IMR-90 (cell line): Measurements from ENCODE around the gene CTPS2. TPM values are rescaled to one million over a fixed set of nuclear protein-coding genes. Genes with fewer than 3 reads are reported as not detected.

Source experiments
- ATAC-seq: fragments of 200-7000 bp; cut with Tn5 transposase; 2 replicates; pipeline ENCODE4 v1.9.1; 2020; ENCODE audit warnings: low read depth, mild to moderate bottlenecking, moderate library complexity
- BruUV-seq: library from RNA; stranded (reverse); fragments of 400-500 nt; replicated peaks from 2 replicates; lab custom pipeline; 2021; lab: Mats Ljungman, UMichigan
- CTCF ChIA-PET: fragments of 300-600 bp; formaldehyde crosslinking; extraction: SDS; loops from one replicate; lab custom pipeline; 2021; ENCODE audit warnings: antibody characterized with exemption; lab: Yijun Ruan, JAX
- POLR2A ChIA-PET: fragments of 300-600 bp; sonication (Branson Sonifier 250); formaldehyde crosslinking; loops from one replicate; lab custom pipeline; 2022; ENCODE audit warnings: antibody characterized with exemption; ENCODE audit not compliant: unreplicated experiment; lab: Charles Lee
- DNase-seq: peaks from one replicate; pipeline ENCODE4 v3.0.0; 2013
- H2AFZ ChIP-seq: replicated peaks from 2 replicates; pipeline ENCODE3; 2013; ENCODE audit warnings: low read length, mild to moderate bottlenecking; ENCODE audit not compliant: poor library complexity
- H2AK5ac ChIP-seq: 2 replicates; pipeline ENCODE4 v1.6.1; 2013; ENCODE audit warnings: low read depth, low read length, inconsistent platforms
- H2AK9ac ChIP-seq: replicated peaks from 2 replicates; pipeline ENCODE3; 2013; ENCODE audit warnings: mild to moderate bottlenecking, low read depth, low read length, moderate library complexity; ENCODE audit not compliant: poor library complexity
- H2BK120ac ChIP-seq: 2 replicates; pipeline ENCODE4 v1.6.1; 2013; ENCODE audit warnings: low read depth, low read length, inconsistent platforms
- H2BK15ac ChIP-seq: 3 replicates; pipeline ENCODE4 v1.6.1; 2013; ENCODE audit warnings: low read depth, low read length, inconsistent platforms
- H2BK20ac ChIP-seq: 2 replicates; pipeline ENCODE4 v1.6.1; 2013; ENCODE audit warnings: low read depth, mild to moderate bottlenecking, inconsistent platforms, low read length, moderate library complexity
- H2BK5ac ChIP-seq: 2 replicates; pipeline ENCODE4 v1.6.1; 2013; ENCODE audit warnings: mild to moderate bottlenecking, low read depth, low read length, inconsistent platforms; ENCODE audit not compliant: poor library complexity, severe bottlenecking
- H3K14ac ChIP-seq: replicated peaks from 2 replicates; pipeline ENCODE4 v1.6.1; 2013; ENCODE audit warnings: low read depth, low read length, inconsistent platforms
- H3K18ac ChIP-seq: 2 replicates; pipeline ENCODE4 v1.6.1; 2013; ENCODE audit warnings: low read depth, low read length, control low read depth
- H3K23ac ChIP-seq: 2 replicates; pipeline ENCODE4 v1.6.1; 2013; ENCODE audit warnings: low read depth, low read length, inconsistent platforms
- H3K27ac ChIP-seq: 2 replicates; pipeline ENCODE4 v1.5.1; 2013; ENCODE audit warnings: mild to moderate bottlenecking, control low read depth, low read length; ENCODE audit not compliant: insufficient read depth
- H3K27me3 ChIP-seq: 2 replicates; pipeline ENCODE4 v1.6.1; 2013; ENCODE audit warnings: low read length; ENCODE audit not compliant: control insufficient read depth, insufficient read depth
- H3K36me3 ChIP-seq: 2 replicates; pipeline ENCODE4 v1.6.1; 2013; ENCODE audit warnings: low read length, mixed read lengths; ENCODE audit not compliant: control insufficient read depth, insufficient read depth
- H3K4ac ChIP-seq: 2 replicates; pipeline ENCODE4 v1.6.1; 2013; ENCODE audit warnings: low read depth, low read length, inconsistent platforms
- H3K4me1 ChIP-seq: 2 replicates; pipeline ENCODE4 v1.6.1; 2013; ENCODE audit warnings: low read length, mixed read lengths; ENCODE audit not compliant: control insufficient read depth, insufficient read depth
- H3K4me2 ChIP-seq: 2 replicates; pipeline ENCODE4 v1.6.1; 2013; ENCODE audit warnings: low read depth, mild to moderate bottlenecking, control low read depth, low read length, moderate library complexity
- H3K4me3 ChIP-seq: 2 replicates; pipeline ENCODE4 v1.5.1; 2013; ENCODE audit warnings: low read depth, mild to moderate bottlenecking, control low read depth, low read length, moderate library complexity; ENCODE audit not compliant: insufficient read depth
- H3K56ac ChIP-seq: 2 replicates; pipeline ENCODE4 v1.6.1; 2013; ENCODE audit warnings: low read length, inconsistent platforms; ENCODE audit not compliant: insufficient read depth; ENCODE audit errors: extremely low read depth
- H3K79me1 ChIP-seq, 2 experiments: 2 replicates each; pipeline ENCODE4 v1.6.1; 2013; ENCODE audit warnings: low read length in 2 of 2, inconsistent platforms in 1 of 2, low read depth in 1 of 2
- H3K9ac ChIP-seq: 2 replicates; pipeline ENCODE4 v1.6.1; 2013; ENCODE audit warnings: low read depth, low read length, control low read depth
- H3K9me1 ChIP-seq: 2 replicates; pipeline ENCODE4 v1.6.1; 2013; ENCODE audit warnings: low read length, inconsistent platforms; ENCODE audit not compliant: insufficient read depth
- H3K9me3 ChIP-seq: 2 replicates; pipeline ENCODE4 v1.6.1; 2013; ENCODE audit warnings: low read length; ENCODE audit not compliant: control insufficient read depth, insufficient read depth
- H4K20me1 ChIP-seq: 2 replicates; pipeline ENCODE4 v1.6.1; 2013; ENCODE audit warnings: low read length, inconsistent platforms; ENCODE audit not compliant: insufficient read depth
- H4K5ac ChIP-seq: 2 replicates; pipeline ENCODE4 v1.6.1; 2013; ENCODE audit warnings: mild to moderate bottlenecking, low read depth, low read length, control low read depth
- H4K8ac ChIP-seq, 2 experiments: 2 replicates each; pipeline ENCODE4 v1.6.1; 2013; ENCODE audit warnings: low read depth in 2 of 2, low read length in 2 of 2, control low read depth in 1 of 2, inconsistent platforms in 1 of 2
- H4K91ac ChIP-seq: 2 replicates; pipeline ENCODE4 v1.6.1; 2013; ENCODE audit warnings: low read depth, low read length, inconsistent platforms; ENCODE audit not compliant: insufficient read depth
- BHLHE40 ChIP-seq: fragments of 150-350 bp; IDR thresholded peaks from 2 replicates; pipeline ENCODE4 v1.6.1; 2016; ENCODE audit warnings: mild to moderate bottlenecking, low read depth, low read length
- CHD1 ChIP-seq: IDR thresholded peaks from 2 replicates; pipeline ENCODE4 v1.6.1; 2012; ENCODE audit warnings: low read depth, low read length, improper control_type of control experiment
- MAZ ChIP-seq: IDR thresholded peaks from 2 replicates; pipeline ENCODE4 v1.6.1; 2012; ENCODE audit warnings: low read depth, mild to moderate bottlenecking, low read length, improper control_type of control experiment, moderate library complexity, borderline replicate concordance
- SMC3 ChIP-seq: fragments of 150-350 bp; IDR thresholded peaks from 2 replicates; pipeline ENCODE4 v1.6.1; 2016; ENCODE audit warnings: low read depth, mild to moderate bottlenecking, antibody characterized with exemption, low read length, moderate library complexity
- WGBS, 2 experiments: methylation state at CpG; one replicate each; pipeline versions ENCODE4 v1.1.5 to v1.1.7; 2013; ENCODE audit warnings: missing lambda C conversion rate in 2 of 2; ENCODE audit not compliant: insufficient read length in 1 of 2; ENCODE audit errors: extremely low coverage in 2 of 2; 5-methylcytosine and 5-hydroxymethylcytosine counted together
- dilution Hi-C: fragments of 300-500 bp; cut with HindIII; formaldehyde crosslinking; loops from one replicate; pipeline ENCODE4 v1.14.3; 2018; ENCODE audit warnings: low sequenced_read_pairs; ENCODE audit not compliant: unreplicated experiment
- in situ Hi-C: fragments of 300-500 bp; cut with MboI; formaldehyde crosslinking; loops from 3 replicates; pipeline ENCODE4 v1.14.3; 2019; ENCODE audit warnings: low sequenced_read_pairs, inconsistent platforms, mixed read lengths
- intact Hi-C: fragments of 100-400 bp; cut with micrococcal nuclease; formaldehyde crosslinking; loops from 2 replicates; pipeline ENCODE4 v1.10.0; 2022
- polyA plus RNA-seq, 3 experiments: library from polyadenylated mRNA; depleted of rRNA; stranded (reverse); fragments of >200 nt; gene quantifications; 2 replicates each; pipeline ENCODE4 v1.2.3, GENCODE V29; 2012; ENCODE audit warnings: low replicate concordance in 1 of 3
- total RNA-seq: library from RNA; depleted of rRNA; stranded (reverse); fragments of >200 nt; gene quantifications from 2 replicates; pipeline ENCODE4 v1.2.3, GENCODE V29; 2012
- TF ChIP-seq, protein P1 (sequence below): conservative IDR thresholded peaks from 2 replicates; pipeline ENCODE4 v1.5.1; 2012; ENCODE audit warnings: mild to moderate bottlenecking, low read depth, low read length, improper control_type of control experiment

CTPS2 gene
- total and polyA plus RNA-seq, 2 of the 4 experiments (the other 2 are of a cell fraction): 6.0 to 13.1 TPM

- DNase-seq (no peak), ATAC-seq (no peak)
- H3K14ac ChIP-seq: no peak overlapping the region
- H3K9ac ChIP-seq: no peak overlapping the region
- H3K4me3 ChIP-seq: no peak overlapping the region
- H4K8ac ChIP-seq: no peak overlapping the region
- H4K20me1 ChIP-seq: no peaks in the 10 kb centered on the region
- TF ChIP-seq SMC3 (no peak), CHD1 (no peak), BHLHE40 (no peak), MAZ (no peak)
- TF ChIP-seq, protein P1, sequence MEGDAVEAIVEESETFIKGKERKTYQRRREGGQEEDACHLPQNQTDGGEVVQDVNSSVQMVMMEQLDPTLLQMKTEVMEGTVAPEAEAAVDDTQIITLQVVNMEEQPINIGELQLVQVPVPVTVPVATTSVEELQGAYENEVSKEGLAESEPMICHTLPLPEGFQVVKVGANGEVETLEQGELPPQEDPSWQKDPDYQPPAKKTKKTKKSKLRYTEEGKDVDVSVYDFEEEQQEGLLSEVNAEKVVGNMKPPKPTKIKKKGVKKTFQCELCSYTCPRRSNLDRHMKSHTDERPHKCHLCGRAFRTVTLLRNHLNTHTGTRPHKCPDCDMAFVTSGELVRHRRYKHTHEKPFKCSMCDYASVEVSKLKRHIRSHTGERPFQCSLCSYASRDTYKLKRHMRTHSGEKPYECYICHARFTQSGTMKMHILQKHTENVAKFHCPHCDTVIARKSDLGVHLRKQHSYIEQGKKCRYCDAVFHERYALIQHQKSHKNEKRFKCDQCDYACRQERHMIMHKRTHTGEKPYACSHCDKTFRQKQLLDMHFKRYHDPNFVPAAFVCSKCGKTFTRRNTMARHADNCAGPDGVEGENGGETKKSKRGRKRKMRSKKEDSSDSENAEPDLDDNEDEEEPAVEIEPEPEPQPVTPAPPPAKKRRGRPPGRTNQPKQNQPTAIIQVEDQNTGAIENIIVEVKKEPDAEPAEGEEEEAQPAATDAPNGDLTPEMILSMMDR: no peak
- WGBS, 2 experiments: no CpG with 5 or more reads among the region's 3 CpGs
- H3K23ac ChIP-seq: no peak overlapping the region
- ChIA-PET CTCF (no interaction called here), POLR2A (no interaction called here)
- H2BK120ac ChIP-seq: no peak overlapping the region
- dilution Hi-C loops (no loop called here), in situ Hi-C loops (no loop called here), intact Hi-C loops (no loop called here)
- no peak overlapping the region for H3K18ac ChIP-seq
- H4K91ac ChIP-seq: no peak overlapping the region
- no peak overlapping the region for H3K4me2 ChIP-seq
- H3K4me1 ChIP-seq: no peaks in the 10 kb centered on the region
- no TSS peak for BruUV-seq
- H2BK5ac ChIP-seq: no peak overlapping the region
- no peak overlapping the region for H2AK5ac ChIP-seq
- no peak overlapping the region for H2AFZ ChIP-seq
- H2AK9ac ChIP-seq: no peak overlapping the region
- no peaks in the 10 kb centered on the region for H3K9me1 ChIP-seq
- H2BK15ac ChIP-seq: no peak overlapping the region
- H3K36me3 ChIP-seq: peaks cover 4% of the 10 kb centered on the region; the same call in 1 of the 2 replicates
- no peak overlapping the region for H3K27ac ChIP-seq
- H3K4ac ChIP-seq: no peak overlapping the region
- H4K5ac ChIP-seq: no peak overlapping the region
- no peaks in the 10 kb centered on the region; the same call in 1 of the 2 replicates for H3K27me3 ChIP-seq
- H3K9me3 ChIP-seq: no peaks in the 10 kb centered on the region
- no peaks in the 10 kb centered on the region; a peak in 1 of 4 replicates for H3K79me1 ChIP-seq
- H2BK20ac ChIP-seq: no peak overlapping the region
- no peak overlapping the region for H3K56ac ChIP-seq
Measured at GRCh38 chrX:16635596-16635995, 76.9 kb downstream of the CTPS2 start.
